K562 (cell line): Measurements from ENCODE around the gene MED29. TPM values are rescaled to one million over a fixed set of nuclear protein-coding genes. Genes with fewer than 3 reads are reported as not detected.
A peak's percentile ranks its signal among the peaks of the same experiment; 100 is the strongest.

Experiments
- ARNT ChIP-seq, 2 experiments: fragments of 450-650 bp; IDR thresholded peaks; 2 replicates each; pipeline ENCODE4 v1.6.1; 2016; ENCODE audit warnings: mild to moderate bottlenecking in 1 of 2
- CBFA2T3 ChIP-seq: fragments of 450-650 bp; IDR thresholded peaks from 2 replicates; pipeline ENCODE4 v1.6.1; 2017
- CHD7 ChIP-seq: fragments of 200-600 bp; sonication (generic); IDR thresholded peaks from one replicate; pipeline ENCODE4 v1.6.1; 2012; ENCODE audit warnings: mild to moderate bottlenecking, low read depth, low read length, inconsistent platforms
- E2F1 ChIP-seq: sonication (generic); formaldehyde crosslinking; IDR thresholded peaks from 2 replicates; pipeline ENCODE4 v1.8.1; 2023; ENCODE audit warnings: mild to moderate bottlenecking, missing genetic modification reagents, moderate library complexity
- HDAC1 ChIP-seq, 2 experiments: fragments of 450-650 bp; IDR thresholded peaks; 2 replicates each; pipeline ENCODE4 v1.6.1; 2016 to 2017; ENCODE audit warnings: inconsistent platforms in 1 of 2, mild to moderate bottlenecking in 1 of 2, moderate library complexity in 1 of 2
- L3MBTL2 ChIP-seq: fragments of 450-650 bp; IDR thresholded peaks from 2 replicates; pipeline ENCODE4 v1.6.1; 2016; ENCODE audit warnings: mild to moderate bottlenecking, moderate library complexity
- MXD1 ChIP-seq: fragments of 250-450 bp; sonication (Bioruptor Pico); IDR thresholded peaks from 2 replicates; pipeline ENCODE4 v1.8.0; 2021; ENCODE audit warnings: borderline replicate concordance, mild to moderate bottlenecking, moderate library complexity; ENCODE audit not compliant: poor library complexity, severe bottlenecking
- SMC3 ChIP-seq: conservative IDR thresholded peaks from 2 replicates; pipeline ENCODE4 v1.6.1; 2011; ENCODE audit warnings: low read depth, low read length, improper control_type of control experiment; ENCODE audit not compliant: insufficient read depth
- ZBTB7A ChIP-seq: IDR thresholded peaks from 2 replicates; pipeline ENCODE4 v1.6.1; 2011; ENCODE audit warnings: low read depth, mild to moderate bottlenecking, low read length, moderate library complexity, borderline replicate concordance; ENCODE audit not compliant: control insufficient read depth
- ZNF584 ChIP-seq: fragments of 200-800 bp; sonication (Bioruptor generic); IDR thresholded peaks from 2 replicates; pipeline ENCODE4 v1.6.1; 2016; ENCODE audit warnings: low read depth, mild to moderate bottlenecking, missing genetic modification characterization, missing compliant biosample characterization
- ZNF717 ChIP-seq: fragments of 250-450 bp; sonication (Bioruptor Pico); IDR thresholded peaks from 2 replicates; pipeline ENCODE4 v1.5.0; 2021
- polyA plus RNA-seq, 8 experiments: library from polyadenylated mRNA; depleted of rRNA in 4 of 8; stranded (reverse) in 5 of 8; unstranded in 3 of 8; fragments of >200 nt; fragmentation: Nextera tagmentation in 2 of 8; fragmentation: Illumina TruSeq in 1 of 8; extraction: Ambion mirVana in 2 of 8; extraction: Trizol in 1 of 8; gene quantifications; 2 replicates each; pipeline versions ENCODE4 v1.2.1 to v1.2.3, GENCODE V29; 2011 to 2014; ENCODE audit warnings: inconsistent platforms in 1 of 8, missing spikeins in 1 of 8
- total RNA-seq, 7 experiments: library from RNA; depleted of rRNA in 6 of 7; stranded (reverse); fragments of >200 nt in 6 of 7; fragmentation: Illumina TruSeq in 2 of 7; extraction: Trizol in 2 of 7; gene quantifications; 2 replicates each; pipeline versions ENCODE4 v1.2.1 to v1.2.3, GENCODE V29; 2011 to 2021; ENCODE audit warnings: low replicate concordance in 1 of 7

MED29 gene
- total and polyA plus RNA-seq, 9 of the 15 experiments (the other 6 are each of a cell fraction or from before 2014, with no cell fraction given), result 1.8 to 22.6 (median 12.4) TPM

- TF ChIP-seq CHD7 (no peak), SMC3 (peak; percentile 63), CBFA2T3 (no peak), ZNF584 (CRISPR knock-in tag) (no peak), ZBTB7A (peak; percentile 84), E2F1 (CRISPR knock-in tag) (0 out of 2 replicates have a peak, but pooled peaks have one; percentile 36), ARNT (IDR thresholded peaks at IDR 0.05) (peak in 1 of 2 experiments; percentile 79; a peak in 2 of 4 replicates), HDAC1 (IDR thresholded peaks at IDR 0.05) (peak in 1 of 2 experiments; percentile 80; a peak in 1 of 4 replicates), ZNF717 (CRISPR knock-in tag) (no peak), MXD1 (CRISPR knock-in tag) (no peak), L3MBTL2 (peak; percentile 41; the same call in 1 of the 2 replicates)
These were observed 49.2 kb upstream of the MED29 start, which contains the start of gene SAMD4B (continued) for GRCh38 chr19:39341719-39342604.
